ENCODE measurements around the gene PEG3.

Gene PEG3

GRCh38 chr19:56839652-56840450 lies 675 bp downstream of the PEG3 start:
- no peak overlapping the region for H3K27ac ChIP-seq
- ChIA-PET POLR2A (ENCODE audit: low non-redundant PET) (no interaction called here), CTCF (no interaction called here)
- DNase-seq (ENCODE audit: low spot score): no peak
- TF ChIP-seq CTCF (conservative IDR thresholded peaks at IDR 0.05; ENCODE audit: low read depth): no peak

GRCh38 chr19:56838909-56839651 lies 1.4 kb downstream of the PEG3 start:
- no peak overlapping the region for H3K27ac ChIP-seq
- TF ChIP-seq CTCF (conservative IDR thresholded peaks at IDR 0.05; ENCODE audit: low read depth): no peak
- ChIA-PET CTCF (no interaction called here), POLR2A (ENCODE audit: low non-redundant PET) (no interaction called here)
- no peak for DNase-seq (ENCODE audit: low spot score)

GRCh38 chr19:56838024-56838908 lies 2.3 kb downstream of the PEG3 start:
- H3K27ac ChIP-seq: no peak overlapping the region
- POLR2A ChIA-PET (ENCODE audit: low non-redundant PET): no interaction called here
- DNase-seq (ENCODE audit: low spot score): no peak
- TF ChIP-seq CTCF (conservative IDR thresholded peaks at IDR 0.05; ENCODE audit: low read depth): no peak
- CTCF ChIA-PET: no interaction called here

GRCh38 chr19:56837492-56838023 lies 3.0 kb downstream of the PEG3 start:
- DNase-seq (ENCODE audit: low spot score): no peak
- H3K27ac ChIP-seq: no peak overlapping the region
- ChIA-PET CTCF (no interaction called here), POLR2A (ENCODE audit: low non-redundant PET) (no interaction called here)
- no peak for TF ChIP-seq CTCF (conservative IDR thresholded peaks at IDR 0.05; ENCODE audit: low read depth)

- POLR2A ChIA-PET (ENCODE audit: low non-redundant PET): no interaction called here
- CTCF ChIA-PET: no interaction called here
- TF ChIP-seq CTCF (conservative IDR thresholded peaks at IDR 0.05; ENCODE audit: low read depth): no peak
Measured at GRCh38 chr19:56837004-56837403, 3.5 kb downstream of the PEG3 start.

GRCh38 chr19:56836059-56836458 lies 4.5 kb downstream of the PEG3 start:
- no peak for TF ChIP-seq CTCF (conservative IDR thresholded peaks at IDR 0.05; ENCODE audit: low read depth)
- no peak overlapping the region for H3K27ac ChIP-seq
- no peak for DNase-seq (ENCODE audit: low spot score)
- ChIA-PET POLR2A (ENCODE audit: low non-redundant PET) (no interaction called here), CTCF (interaction anchor here (0.7 kb wide), 1 partner anchor 26 kb away, joined by 3 read pairs; no protein-coding TSS in a partner anchor)

More at GRCh38 chr19:56837004-56837403, 3.5 kb downstream of the PEG3 start:
- H3K27ac ChIP-seq: no peak overlapping the region
- DNase-seq (ENCODE audit: low spot score): no peak
